HG03460 (cell line): Measurements from ENCODE around the gene WDPCP.
"Not testable (repeated sequence)": the region's sequence is repeated elsewhere in the genome, so short reads cannot be mapped to it uniquely, and the experiment has no call there.

Experiments used
- ATAC-seq: cut with Tn5 transposase; IDR thresholded peaks from one replicate; pipeline ENCODE4 v1.9.1; 2021; ENCODE audit not compliant: unreplicated experiment

Gene WDPCP

DNA sequence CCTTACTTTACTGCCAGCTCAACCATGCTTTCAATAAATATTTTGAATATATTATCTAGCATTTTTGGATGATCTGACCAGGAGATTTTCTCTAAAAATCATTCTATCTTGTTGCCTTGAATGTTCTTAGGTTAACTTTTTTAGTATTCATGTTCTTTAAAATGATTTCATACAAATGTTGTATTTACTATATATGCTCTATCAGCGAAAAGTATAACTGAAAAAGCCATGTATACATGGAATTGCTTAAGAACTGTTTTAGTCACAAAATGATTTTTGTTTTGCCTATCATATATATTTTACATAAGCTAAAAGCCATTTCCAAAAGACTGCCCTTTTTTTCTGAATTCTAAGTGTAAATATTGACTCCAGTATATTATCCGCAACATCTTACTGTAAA lies 213.9 kb downstream of the WDPCP start:
- ATAC-seq = no peak

DNA sequence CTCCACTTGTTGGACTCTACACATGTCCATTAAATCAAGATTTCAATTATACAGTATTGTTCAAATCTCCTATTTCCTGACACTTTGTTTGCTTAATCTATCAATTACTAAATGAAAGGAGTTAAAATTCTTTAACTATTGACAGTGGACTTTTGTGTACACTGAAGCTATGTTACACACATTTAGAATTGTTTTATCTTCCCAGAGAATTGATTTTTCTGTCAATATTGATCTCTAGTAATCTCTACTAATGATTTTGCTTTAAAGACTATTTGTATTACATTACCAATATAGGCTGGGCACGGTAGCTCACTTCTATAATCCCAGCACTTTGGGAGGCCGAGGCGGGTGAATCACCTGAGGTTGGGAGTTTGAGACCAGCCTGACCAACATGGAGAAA lies 215.7 kb downstream of the WDPCP start:
- ATAC-seq = no peak

DNA sequence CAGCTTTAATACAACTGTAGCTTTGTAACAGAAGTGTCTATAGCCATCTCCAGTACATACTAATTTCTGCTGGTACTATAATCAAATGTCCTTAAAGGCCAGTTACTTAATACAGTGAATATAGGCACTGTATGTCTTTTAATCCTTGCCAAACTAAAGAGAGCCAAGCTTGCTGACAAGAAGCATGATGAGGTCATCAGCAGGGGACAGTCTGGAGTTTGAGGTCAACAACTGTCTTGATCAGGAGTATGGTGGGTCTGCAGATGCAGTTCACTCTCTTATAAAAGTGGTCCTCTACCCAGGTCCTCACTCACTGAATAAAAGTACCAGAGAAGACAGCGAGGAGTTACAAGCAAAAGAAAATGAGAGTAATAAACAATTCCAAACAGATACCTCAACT lies 219.1 kb downstream of the WDPCP start:
- ATAC-seq = no peak

- ATAC-seq = no peak
Observed at GRCh38 chr2:63364866-63365265, 223.4 kb downstream of the WDPCP start.

DNA sequence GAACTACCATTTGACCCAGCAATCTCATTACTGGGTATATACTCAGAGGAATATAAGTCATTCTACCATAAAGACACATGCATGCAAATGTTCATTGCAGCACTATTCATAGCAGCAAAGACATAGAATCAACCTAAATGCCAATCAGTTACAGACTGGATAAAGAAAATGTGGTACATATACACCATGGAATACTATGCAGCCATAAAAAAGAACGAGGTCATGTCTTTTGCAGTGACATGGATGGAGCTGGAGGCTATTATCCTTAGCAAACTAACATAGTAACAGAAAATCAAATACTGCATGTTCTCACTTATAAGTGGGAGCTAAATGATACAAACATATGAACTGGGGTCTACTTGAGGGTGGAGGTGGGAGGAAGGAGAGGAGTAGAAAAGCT lies 230.6 kb downstream of the WDPCP start:
- not testable (repeated sequence) for ATAC-seq

DNA sequence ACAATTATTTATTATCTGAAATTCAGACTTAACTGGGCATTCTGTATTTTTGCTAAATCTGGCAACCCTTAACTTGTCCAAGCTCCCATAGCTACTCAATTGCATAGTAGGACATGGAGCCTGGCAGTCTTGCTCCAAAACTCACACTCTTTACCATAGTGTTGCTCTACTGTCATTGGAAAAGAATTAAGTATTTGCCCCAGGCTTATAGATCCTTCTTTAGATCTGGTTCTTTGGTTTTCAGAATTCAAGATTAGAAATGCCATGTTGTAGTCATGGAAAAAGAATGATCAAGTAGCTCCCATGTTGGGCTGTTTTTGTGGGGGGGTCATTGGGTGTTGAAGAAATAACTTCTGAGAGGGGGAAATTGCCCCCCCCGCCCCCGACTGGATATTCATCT lies 240.9 kb downstream of the WDPCP start:
- ATAC-seq = no peak

DNA sequence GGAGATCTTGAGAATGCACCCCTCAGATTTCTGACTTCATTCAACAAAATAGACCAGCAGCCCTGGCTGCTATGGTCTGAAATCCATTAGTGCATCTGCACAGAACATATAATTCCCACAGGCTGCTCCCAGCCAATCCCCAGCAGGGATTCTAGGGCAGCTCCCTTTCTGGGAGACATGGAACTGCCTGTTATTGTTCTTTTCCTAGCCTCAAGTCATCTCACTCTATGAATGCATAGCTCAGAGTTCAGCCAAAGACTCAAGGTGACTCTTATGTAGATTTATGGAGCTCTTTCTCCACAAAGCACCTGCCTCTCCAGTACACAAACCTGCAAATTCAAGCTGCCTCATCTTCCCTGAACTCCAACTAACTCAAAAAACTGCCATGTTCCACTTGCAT lies 241.9 kb downstream of the WDPCP start:
- ATAC-seq = no peak

GRCh38 chr2:63345285-63345633 lies 243.0 kb downstream of the WDPCP start:
- ATAC-seq = no peak

GRCh38 chr2:63344575-63345284 lies 243.5 kb downstream of the WDPCP start:
- no peak for ATAC-seq

- ATAC-seq = no peak
Observed at GRCh38 chr2:63343397-63344109, 244.7 kb downstream of the WDPCP start.

GRCh38 chr2:63340443-63340842 lies 247.8 kb downstream of the WDPCP start:
- no peak for ATAC-seq

DNA sequence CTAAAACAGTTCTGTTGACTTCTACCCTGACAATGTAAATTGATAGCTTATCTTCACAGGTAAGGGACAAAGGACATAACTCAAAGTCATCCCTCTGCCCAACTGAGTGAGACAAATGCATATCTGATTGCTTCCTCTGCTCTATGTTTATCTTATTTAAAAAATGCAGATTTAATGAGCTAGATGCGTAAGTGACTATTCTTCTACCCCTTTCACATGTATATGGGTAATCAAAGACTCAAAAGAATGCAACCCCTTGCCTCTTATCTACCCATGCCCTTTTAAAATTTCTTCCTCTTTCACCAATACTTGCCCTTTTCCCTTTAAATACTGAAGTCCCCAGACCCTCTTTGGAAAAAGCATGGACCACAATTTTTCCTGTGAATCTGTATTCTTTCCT lies 253.4 kb downstream of the WDPCP start:
- ATAC-seq = no peak

GRCh38 chr2:63326473-63326872 lies 261.8 kb downstream of the WDPCP start:
- ATAC-seq = no peak

GRCh38 chr2:63323662-63324061 lies 264.6 kb downstream of the WDPCP start:
- ATAC-seq = not testable (repeated sequence)

GRCh38 chr2:63321973-63322372 lies 266.3 kb downstream of the WDPCP start:
- not testable (repeated sequence) for ATAC-seq

GRCh38 chr2:63320669-63321068 lies 267.6 kb downstream of the WDPCP start:
- no peak for ATAC-seq

- ATAC-seq = no peak
Observed at GRCh38 chr2:63310614-63311013, 277.7 kb downstream of the WDPCP start.

GRCh38 chr2:63301481-63301880 lies 286.8 kb downstream of the WDPCP start:
- ATAC-seq = no peak

DNA sequence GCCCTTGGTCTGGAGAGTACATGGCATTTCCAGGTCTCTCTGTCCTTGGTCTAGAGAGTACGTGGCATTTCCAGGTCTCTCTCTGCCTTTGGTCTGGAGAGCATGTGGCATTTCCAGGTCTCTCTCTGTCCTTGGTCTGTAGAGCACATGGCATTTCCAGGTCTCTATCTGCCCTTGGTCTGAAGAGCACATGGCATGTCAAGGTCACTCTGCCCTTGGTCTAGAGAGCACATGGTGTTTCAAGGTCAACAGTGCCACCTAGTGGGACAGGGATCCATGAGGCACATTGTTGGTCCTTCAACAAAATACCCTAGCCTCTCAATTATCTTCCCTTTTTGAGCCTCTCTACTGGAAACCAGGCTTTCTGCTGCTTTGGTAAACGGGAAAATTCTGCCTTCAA lies 287.4 kb downstream of the WDPCP start:
- no peak for ATAC-seq

DNA sequence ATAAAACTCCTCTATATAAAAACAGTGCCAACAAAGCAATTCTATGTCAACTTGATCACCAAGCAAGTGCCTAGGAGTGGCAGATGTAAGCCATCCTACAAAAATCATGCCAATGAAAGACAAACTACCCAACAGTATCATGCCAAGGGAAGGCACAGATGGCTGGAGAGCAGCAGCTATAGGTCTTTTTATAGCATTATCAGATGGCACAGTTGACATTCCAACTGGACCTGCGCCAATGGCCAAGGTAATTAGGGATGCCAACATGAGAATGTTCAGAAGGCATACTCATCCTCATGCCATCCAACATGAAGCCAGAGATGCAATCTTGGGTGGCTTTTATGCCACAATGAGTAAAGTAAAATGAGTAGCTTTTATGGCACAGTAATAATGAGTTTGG lies 300.3 kb downstream of the WDPCP start:
- ATAC-seq = no peak

DNA sequence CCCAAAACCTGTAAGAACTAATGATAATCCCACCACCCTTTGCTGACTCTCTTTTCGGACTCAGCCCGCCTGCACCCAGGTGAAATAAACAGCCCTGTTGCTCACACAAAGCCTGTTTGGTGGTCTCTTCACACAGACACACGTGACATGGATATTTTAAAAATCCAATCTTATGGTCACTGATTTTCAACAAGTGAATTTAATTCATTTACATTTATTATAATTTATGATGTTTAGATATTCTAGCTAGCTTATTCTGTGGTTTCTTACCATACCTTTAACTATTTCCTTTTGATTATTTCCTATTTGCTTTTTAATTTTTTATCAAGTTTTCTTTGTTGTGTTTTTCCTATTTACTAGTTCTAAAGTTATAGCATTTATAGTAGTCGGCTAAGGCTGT lies 301.8 kb downstream of the WDPCP start:
- not testable (repeated sequence) for ATAC-seq

- ATAC-seq = no peak
Observed at GRCh38 chr2:63283273-63283672, 305.0 kb downstream of the WDPCP start.

GRCh38 chr2:63272560-63272959 lies 315.7 kb downstream of the WDPCP start:
- no peak for ATAC-seq
